ENCODE measurements around the gene RTL5. TPM values are rescaled to one million over a fixed set of nuclear protein-coding genes. Genes with fewer than 3 reads are reported as not detected.
A peak's percentile ranks its signal among the peaks of the same experiment; 100 is the strongest.
"Not testable (repeated sequence)": the region's sequence is repeated elsewhere in the genome, so short reads cannot be mapped to it uniquely, and the experiment has no call there.

RTL5 gene
- total RNA-seq (2.8 and 4.5 TPM in 2 replicates), polyA plus RNA-seq (4.2 and 6.9 TPM in 2 replicates), polyA minus RNA-seq (ENCODE audit: low replicate concordance) (17.0 and 26.7 TPM in 2 replicates)
- 8.5 and 12.0 TPM in 2 replicates for polyA plus RNA-seq (2012)

- peak; percentile 89 to 90 for DNase-seq (ENCODE audit: low read depth in 2 of 2)
- Histone ChIP-seq H3K36me3 (ENCODE audit: control insufficient read depth, insufficient read depth, low read length) (peaks cover 3% of the 10 kb centered on the region), H3K27ac (ENCODE audit: insufficient read depth, low read length) (no peak within 1 kb of the TSS), H3K4me2 (ENCODE audit: extremely low read depth, insufficient read depth, low read length) (peak within 1 kb of the TSS; percentile 64), H4K20me1 (ENCODE audit: control insufficient read depth, extremely low read depth, insufficient read depth, low read length) (no peaks in the 10 kb centered on the region), H3K79me2 (ENCODE audit: control insufficient read depth, insufficient read depth, low read length) (no peaks in the 10 kb centered on the region), H3K4me1 (ENCODE audit: control insufficient read depth, extremely low read depth, insufficient read depth, low read length) (no peaks in the 10 kb centered on the region), H3K27me3 (ENCODE audit: control insufficient read depth, insufficient read depth, low read length) (peaks cover 3% of the 10 kb centered on the region), H3K9me3 (ENCODE audit: control insufficient read depth, insufficient read depth, low read depth, low read length) (no peaks in the 10 kb centered on the region), H3K4me3 (replicated peaks in 1 of 4; ENCODE audit: control extremely low read depth in 1 of 4, insufficient read depth in 1 of 4, low read depth in 3 of 4, low read length in 4 of 4) (peak within 1 kb of the TSS; percentile 43 to 65 (median 52)), H3K9ac (ENCODE audit: insufficient read depth, low read length) (peak within 1 kb of the TSS; percentile 37), H2AFZ (ENCODE audit: low read length) (no peak within 1 kb of the TSS)
- TF ChIP-seq CTCF (conservative IDR thresholded peaks at IDR 0.05 in 1 of 2, IDR thresholded peaks at IDR 0.05 in 1 of 2; ENCODE audit: low read depth in 1 of 2, low read length in 2 of 2) (no peak), EZH2 (IDR thresholded peaks at IDR 0.05; ENCODE audit: low read length, missing control alignments) (no peak)
These were observed at the start of gene RTL5 for GRCh38 chrX:72131317-72132294. Gene RTL5 (minus strand): TSS chrX:72131915.

- Histone ChIP-seq H3K79me2 (ENCODE audit: control insufficient read depth, insufficient read depth, low read length) (peaks cover 15% of the 10 kb centered on the region), H3K27ac (ENCODE audit: insufficient read depth, low read length) (peak overlapping the region; percentile 73), H2AFZ (ENCODE audit: low read length) (peak overlapping the region; percentile 65), H4K20me1 (ENCODE audit: control insufficient read depth, extremely low read depth, insufficient read depth, low read length) (no peaks in the 10 kb centered on the region), H3K9ac (ENCODE audit: insufficient read depth, low read length) (no peak overlapping the region), H3K4me2 (ENCODE audit: extremely low read depth, insufficient read depth, low read length) (peak overlapping the region; percentile 71), H3K4me1 (ENCODE audit: control insufficient read depth, extremely low read depth, insufficient read depth, low read length) (peaks cover 3% of the 10 kb centered on the region), H3K4me3 (replicated peaks in 1 of 4; ENCODE audit: control extremely low read depth in 1 of 4, insufficient read depth in 1 of 4, low read depth in 3 of 4, low read length in 4 of 4) (peak overlapping the region in 3 of 4 experiments; percentile 40 to 90 (median 85)), H3K36me3 (ENCODE audit: control insufficient read depth, insufficient read depth, low read length) (no peaks in the 10 kb centered on the region), H3K27me3 (ENCODE audit: control insufficient read depth, insufficient read depth, low read length) (no peaks in the 10 kb centered on the region), H3K9me3 (ENCODE audit: control insufficient read depth, insufficient read depth, low read depth, low read length) (no peaks in the 10 kb centered on the region)
- TF ChIP-seq EZH2 (IDR thresholded peaks at IDR 0.05; ENCODE audit: low read length, missing control alignments) = no peak
- TF ChIP-seq CTCF (conservative IDR thresholded peaks at IDR 0.05 in 1 of 2, IDR thresholded peaks at IDR 0.05 in 1 of 2; ENCODE audit: low read depth in 1 of 2, low read length in 2 of 2) = no peak
- DNase-seq (ENCODE audit: low read depth in 2 of 2) = no peak
These were observed 48.8 kb upstream of the RTL5 start for GRCh38 chrX:72180539-72180938.

- no peaks in the 10 kb centered on the region for H3K27me3 ChIP-seq (ENCODE audit: control insufficient read depth, insufficient read depth, low read length)
- no peak for DNase-seq (ENCODE audit: low read depth in 2 of 2)
- H3K4me1 ChIP-seq (ENCODE audit: control insufficient read depth, extremely low read depth, insufficient read depth, low read length) = no peaks in the 10 kb centered on the region
- H3K36me3 ChIP-seq (ENCODE audit: control insufficient read depth, insufficient read depth, low read length) = no peaks in the 10 kb centered on the region
- no peak overlapping the region for H3K4me2 ChIP-seq (ENCODE audit: extremely low read depth, insufficient read depth, low read length)
- no peaks in the 10 kb centered on the region for H3K9me3 ChIP-seq (ENCODE audit: control insufficient read depth, insufficient read depth, low read depth, low read length)
- no peak overlapping the region for H3K9ac ChIP-seq (ENCODE audit: insufficient read depth, low read length)
- H2AFZ ChIP-seq (ENCODE audit: low read length) = no peak overlapping the region
- H3K27ac ChIP-seq (ENCODE audit: insufficient read depth, low read length) = no peak overlapping the region
- TF ChIP-seq CTCF (conservative IDR thresholded peaks at IDR 0.05 in 1 of 2, IDR thresholded peaks at IDR 0.05 in 1 of 2; ENCODE audit: low read depth in 1 of 2, low read length in 2 of 2) (no peak), EZH2 (IDR thresholded peaks at IDR 0.05; ENCODE audit: low read length, missing control alignments) (no peak)
- H4K20me1 ChIP-seq (ENCODE audit: control insufficient read depth, extremely low read depth, insufficient read depth, low read length) = no peaks in the 10 kb centered on the region
- peaks cover 3% of the 10 kb centered on the region for H3K79me2 ChIP-seq (ENCODE audit: control insufficient read depth, insufficient read depth, low read length)
- H3K4me3 ChIP-seq (replicated peaks in 1 of 4; ENCODE audit: control extremely low read depth in 1 of 4, insufficient read depth in 1 of 4, low read depth in 3 of 4, low read length in 4 of 4) = no peak overlapping the region
These were observed 45.3 kb upstream of the RTL5 start for GRCh38 chrX:72176981-72177380.

- not testable (repeated sequence) for H3K27me3 ChIP-seq (ENCODE audit: control insufficient read depth, insufficient read depth, low read length); H4K20me1 ChIP-seq (ENCODE audit: control insufficient read depth, extremely low read depth, insufficient read depth, low read length); H3K4me3 ChIP-seq (replicated peaks in 1 of 4; ENCODE audit: control extremely low read depth in 1 of 4, insufficient read depth in 1 of 4, low read depth in 3 of 4, low read length in 4 of 4); H3K27ac ChIP-seq (ENCODE audit: insufficient read depth, low read length); H3K9ac ChIP-seq (ENCODE audit: insufficient read depth, low read length); H3K36me3 ChIP-seq (ENCODE audit: control insufficient read depth, insufficient read depth, low read length); H3K4me2 ChIP-seq (ENCODE audit: extremely low read depth, insufficient read depth, low read length); H2AFZ ChIP-seq (ENCODE audit: low read length); DNase-seq (ENCODE audit: low read depth in 2 of 2); H3K9me3 ChIP-seq (ENCODE audit: control insufficient read depth, insufficient read depth, low read depth, low read length); H3K79me2 ChIP-seq (ENCODE audit: control insufficient read depth, insufficient read depth, low read length); H3K4me1 ChIP-seq (ENCODE audit: control insufficient read depth, extremely low read depth, insufficient read depth, low read length)
These were observed 44.6 kb upstream of the RTL5 start for GRCh38 chrX:72176289-72176688.
